Stimulated activated CD4-positive, alpha-beta T cell treated with anti-CD3 and anti-CD28 coated beads, Interleukin-12 subunit alpha, Interleukin-12 subunit beta, amount 100 ng/mL, for 24 hours (primary cell): ENCODE results near the gene NDUFAF2.
"Not testable (repeated sequence)": the region's sequence is repeated elsewhere in the genome, so short reads cannot be mapped to it uniquely, and the experiment has no call there.

Experiments
- DNase-seq, 2 experiments: peaks; one replicate each; pipeline ENCODE4 v3.0.0-alpha.2; 2020; ENCODE audit warnings: low read depth in 2 of 2

NDUFAF2 gene

DNA sequence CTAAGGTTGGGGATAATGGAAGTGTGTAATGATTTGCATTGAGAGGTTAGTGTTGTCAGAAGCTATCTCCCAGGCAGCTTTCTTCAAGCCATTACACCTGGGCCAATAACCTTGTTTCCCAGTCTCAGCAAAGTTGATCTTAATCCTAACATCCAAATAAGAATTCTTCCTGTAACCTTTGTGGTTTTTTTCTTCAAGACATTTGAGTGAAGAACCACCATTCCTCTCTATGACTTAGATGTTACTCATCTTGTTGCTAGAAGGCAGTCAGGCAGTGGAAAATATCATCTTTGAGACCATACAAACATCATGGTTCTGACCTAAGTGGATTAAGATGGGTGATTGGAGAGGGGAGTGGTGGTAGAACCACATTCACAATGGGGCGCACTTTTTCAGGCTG lies 103.5 kb downstream of the NDUFAF2 start:
- no peak for DNase-seq

DNA sequence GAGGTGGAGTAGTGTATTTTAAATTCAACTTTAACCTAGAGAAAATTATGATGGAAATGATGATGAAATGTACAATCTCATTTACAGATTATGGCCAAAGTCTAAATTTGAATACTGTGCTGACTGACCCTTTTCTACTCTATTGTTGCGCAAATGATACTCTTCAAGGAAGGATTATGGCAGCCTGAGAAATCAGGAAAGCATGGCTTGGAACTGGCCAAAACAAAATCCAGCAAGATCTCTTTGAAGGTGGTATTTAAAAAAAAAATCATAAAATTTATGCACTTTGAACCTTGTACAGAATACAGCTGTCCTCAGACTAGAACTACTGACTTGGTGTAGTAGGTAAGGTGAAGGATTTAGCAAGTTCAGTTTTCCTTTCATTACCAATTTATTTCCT lies 105.3 kb downstream of the NDUFAF2 start:
- no peak for DNase-seq

DNA sequence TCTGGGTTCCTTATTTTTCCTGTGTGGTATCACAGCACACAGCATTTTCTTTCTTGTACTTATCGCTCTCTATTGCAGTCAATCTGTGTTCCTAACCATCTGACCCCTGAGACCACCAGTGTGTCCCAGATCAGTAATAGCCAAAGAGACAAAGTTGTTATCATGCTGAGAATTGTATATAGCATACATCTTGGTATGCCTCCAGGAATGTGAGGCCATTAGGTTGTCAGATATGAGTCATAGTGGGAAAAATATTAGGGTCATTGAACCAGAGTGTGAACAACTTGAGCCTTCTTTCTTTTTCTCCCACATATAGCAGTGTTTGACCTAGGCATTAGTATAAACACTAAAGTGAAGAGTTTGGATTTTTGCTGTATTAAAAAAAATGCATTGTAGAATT lies 106.3 kb downstream of the NDUFAF2 start:
- DNase-seq = no peak

DNA sequence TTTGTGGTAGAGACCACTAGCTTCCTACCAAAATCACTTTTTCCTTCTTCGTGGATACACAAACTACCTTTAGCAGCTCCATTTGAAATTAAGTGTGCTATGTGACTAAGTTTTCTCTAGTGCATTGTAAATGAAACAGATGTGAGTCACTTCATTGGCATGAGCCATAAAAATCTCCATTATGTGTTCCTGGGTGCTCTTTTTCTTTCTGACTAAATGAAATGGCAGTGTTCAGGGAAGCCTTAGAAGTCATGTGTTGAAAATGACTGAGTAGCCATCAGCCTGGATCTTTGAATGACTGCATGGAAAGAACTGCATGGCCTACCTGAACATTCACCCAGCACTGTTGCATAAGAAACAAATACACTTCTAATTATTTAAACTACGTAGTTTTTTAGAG lies 107.9 kb downstream of the NDUFAF2 start:
- no peak for DNase-seq

DNA sequence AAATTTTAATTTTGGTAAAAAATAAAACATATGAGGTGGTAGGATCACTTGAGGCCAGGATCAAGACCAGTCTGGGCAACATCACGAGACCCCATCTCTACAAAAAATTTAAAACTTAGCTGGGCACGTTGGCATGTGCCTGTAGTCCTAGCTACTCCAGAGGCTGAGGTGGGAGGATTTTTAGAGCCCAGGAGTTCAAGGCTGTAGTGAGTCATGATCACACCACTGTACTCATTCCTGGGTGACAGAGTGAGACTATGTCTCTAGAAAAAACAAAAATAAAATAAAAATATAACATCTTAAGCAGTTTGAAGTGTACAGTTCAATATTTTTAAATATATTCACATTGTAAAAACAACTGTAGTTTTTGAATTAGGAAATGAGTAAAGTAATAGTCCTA lies 108.9 kb downstream of the NDUFAF2 start:
- no peak for DNase-seq

DNA sequence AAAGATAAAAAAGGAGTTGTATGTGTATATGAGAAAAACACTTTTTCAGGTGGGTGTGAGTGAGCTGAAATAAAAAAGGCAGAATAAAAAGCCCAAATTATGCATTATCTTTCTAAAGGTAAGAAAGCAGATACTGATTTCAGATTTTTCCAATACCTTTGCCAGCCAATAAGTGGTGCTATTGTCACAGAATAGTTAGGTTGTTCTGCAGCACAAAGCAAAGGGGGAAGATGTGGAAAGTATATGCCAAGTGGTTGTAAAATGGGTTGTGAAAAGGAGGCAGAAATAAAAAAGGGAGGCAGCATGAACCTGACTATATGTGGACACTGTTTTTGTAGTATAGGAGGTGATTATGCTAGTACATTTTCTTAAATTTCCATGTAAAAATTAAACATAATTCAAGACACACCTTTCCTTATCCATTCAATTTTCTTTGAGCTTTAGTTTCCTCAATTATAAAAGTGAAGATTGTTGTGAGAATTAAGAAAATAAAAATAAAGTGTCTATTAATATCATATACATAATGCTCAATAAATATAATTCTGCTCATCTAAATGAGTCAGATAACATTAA lies 110.5 kb downstream of the NDUFAF2 start:
- DNase-seq = no peak

DNA sequence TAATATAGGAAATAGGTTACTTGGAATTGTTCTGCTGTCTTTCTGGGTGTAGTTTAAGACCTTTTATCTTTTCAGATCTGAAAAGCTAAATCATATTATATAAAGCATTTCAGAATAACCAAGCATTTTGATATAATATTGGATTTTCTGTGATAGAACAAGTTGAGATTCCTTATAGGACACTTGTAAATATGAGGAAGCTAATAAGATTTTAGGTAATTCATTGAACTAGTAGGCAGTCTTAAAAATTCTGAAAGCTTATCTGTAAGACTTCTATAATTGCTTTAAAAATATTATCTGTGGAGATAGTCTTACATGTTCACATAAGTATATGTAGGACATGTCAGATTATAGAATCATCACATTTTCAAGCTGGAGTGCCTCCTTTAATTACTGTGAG lies 114.5 kb downstream of the NDUFAF2 start:
- no peak for DNase-seq

DNA sequence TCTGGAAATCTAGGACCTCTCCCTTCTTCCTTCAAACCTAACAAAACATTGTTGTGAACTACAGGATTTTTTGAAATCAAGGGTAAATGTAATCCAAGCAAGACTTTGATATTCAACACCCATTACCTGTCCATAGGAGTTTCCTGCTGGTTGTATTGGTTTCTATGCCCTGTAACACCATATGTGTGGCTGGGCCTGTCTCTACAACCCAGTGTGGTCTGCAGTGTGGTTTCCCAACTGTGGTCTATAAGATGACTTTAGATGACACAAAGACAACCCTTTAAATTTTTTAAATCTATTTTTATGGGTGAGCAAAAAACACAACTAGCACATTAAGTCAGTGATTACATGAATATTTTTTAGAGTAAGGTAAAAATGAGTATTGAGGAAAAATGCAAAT lies 124.1 kb downstream of the NDUFAF2 start:
- no peak for DNase-seq

DNA sequence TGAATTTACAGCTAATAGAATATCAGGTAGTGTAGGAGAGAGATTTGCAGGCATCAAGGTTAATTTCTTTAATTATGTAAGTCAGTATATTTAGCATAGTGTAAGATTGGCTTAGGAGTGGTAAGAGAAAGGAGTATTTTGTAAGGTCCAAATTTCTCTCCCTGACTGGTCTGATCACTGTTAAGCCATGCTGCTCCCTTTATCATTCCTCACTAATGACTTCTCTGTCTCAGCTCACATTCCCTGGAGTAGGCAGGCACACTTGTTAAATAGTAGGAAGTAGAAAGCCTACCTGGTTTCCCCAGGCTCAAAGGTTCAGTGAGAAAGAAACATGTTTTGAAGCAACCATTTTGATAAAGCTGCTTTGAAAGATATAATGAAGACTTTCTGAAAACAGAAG lies 126.5 kb downstream of the NDUFAF2 start:
- no peak for DNase-seq

DNA sequence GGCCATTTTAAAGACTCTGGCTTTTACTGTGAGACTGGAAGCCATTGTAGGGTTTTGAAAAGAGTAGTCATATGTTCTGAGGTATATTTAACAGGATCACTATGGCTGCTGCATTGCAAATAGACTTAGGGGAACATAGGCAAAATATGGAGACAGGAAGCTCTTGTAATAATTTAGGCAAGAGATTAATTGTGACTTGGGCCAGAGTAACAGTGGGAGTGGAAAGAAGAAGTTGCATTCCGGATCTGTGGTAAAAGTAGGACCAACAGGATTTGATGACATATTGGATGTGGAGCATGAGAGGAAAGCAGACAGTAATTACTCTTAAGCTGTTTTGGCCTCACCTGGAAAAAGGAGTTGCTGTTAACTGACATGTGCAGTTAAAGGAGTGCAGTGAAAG lies 131.6 kb downstream of the NDUFAF2 start:
- no peak for DNase-seq

DNA sequence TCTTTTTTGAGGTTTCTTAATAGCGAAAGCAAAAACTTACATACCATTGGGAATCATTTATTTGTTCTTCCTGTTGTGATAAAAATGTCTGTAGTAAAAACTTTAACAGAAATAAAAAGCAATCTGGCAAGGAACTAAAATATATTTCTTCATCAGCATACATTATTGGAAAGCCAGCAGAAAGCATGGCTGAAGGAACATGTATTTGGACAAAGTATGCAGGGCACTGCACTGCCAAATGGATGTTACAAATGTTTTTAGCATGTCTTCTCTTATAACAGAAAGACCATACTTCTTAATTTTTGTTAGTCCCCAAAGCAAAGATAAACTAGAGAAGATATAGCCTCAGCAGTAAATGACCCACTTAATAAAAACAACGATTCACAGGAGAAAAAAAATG lies 136.7 kb downstream of the NDUFAF2 start:
- DNase-seq = no peak

DNA sequence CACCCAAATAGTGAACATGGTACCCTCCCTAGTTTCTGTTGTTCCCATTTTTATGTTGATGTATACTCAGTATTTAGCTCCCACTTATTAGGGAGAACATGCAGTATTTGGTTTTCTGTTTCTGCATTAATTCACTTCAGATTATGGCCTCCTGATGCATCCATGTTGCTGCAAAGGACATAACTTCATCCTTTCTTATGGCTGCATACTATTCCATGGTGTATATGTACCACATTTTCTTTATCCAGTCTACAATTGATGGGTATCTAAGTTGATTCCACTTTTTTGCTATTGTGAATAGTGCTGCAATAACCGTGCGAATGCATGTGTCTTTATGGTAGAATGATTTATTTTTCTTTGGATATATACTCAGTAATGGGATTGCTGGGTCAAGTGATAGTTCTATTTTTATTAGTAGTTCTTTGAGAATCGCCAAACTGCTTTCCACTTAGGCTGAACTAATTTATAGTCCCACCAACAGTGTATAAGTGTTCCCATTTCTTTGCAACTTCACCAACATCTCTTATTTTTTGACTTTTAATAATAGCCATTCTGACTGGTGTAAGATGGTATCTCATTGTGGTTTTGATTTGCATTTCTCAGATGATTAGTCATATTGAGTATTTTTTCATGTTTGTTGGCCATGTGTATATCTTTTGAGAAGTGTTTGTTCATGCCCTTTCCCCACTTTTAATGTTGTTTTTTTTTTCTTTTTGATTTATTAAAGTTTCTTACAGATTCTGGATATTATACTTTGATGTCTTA lies 137.7 kb downstream of the NDUFAF2 start:
- DNase-seq = no peak

DNA sequence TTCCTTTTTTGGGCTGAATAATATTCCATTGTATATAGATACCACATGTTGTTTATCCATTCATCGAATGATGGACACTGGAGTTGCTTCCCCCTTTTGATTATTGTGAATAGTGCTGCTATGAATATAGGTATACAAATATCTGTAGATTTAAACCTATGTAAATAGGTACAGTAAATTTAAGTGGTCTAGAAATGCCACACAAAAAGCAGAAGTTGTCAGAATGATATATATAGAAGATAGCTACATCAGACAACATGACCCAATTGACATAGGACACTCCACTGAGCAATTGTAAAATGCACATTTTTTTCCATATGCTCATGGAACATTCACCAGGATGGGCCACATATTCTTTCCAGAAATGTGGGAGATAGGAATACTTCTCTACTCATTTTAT lies 139.7 kb downstream of the NDUFAF2 start:
- DNase-seq = no peak

DNA sequence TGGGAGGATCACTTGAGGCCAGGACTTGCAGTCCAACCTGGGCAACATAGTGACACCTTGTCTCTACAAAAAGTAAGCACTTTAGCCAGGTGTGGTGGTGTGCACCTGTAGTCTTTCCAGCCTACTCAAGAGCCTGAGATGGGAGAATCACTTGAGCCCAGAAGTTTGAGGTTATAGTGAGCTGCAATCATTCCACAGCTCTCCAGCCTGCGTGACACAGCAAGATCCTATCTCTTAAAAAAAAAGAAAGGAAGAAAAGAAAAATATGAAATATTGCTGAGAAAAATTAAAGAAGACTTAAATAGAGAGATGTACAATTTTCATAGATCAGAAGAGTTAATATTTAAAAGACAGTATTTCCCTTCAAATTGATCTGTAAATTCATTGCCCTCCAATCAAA lies 140.9 kb downstream of the NDUFAF2 start:
- DNase-seq = no peak

DNA sequence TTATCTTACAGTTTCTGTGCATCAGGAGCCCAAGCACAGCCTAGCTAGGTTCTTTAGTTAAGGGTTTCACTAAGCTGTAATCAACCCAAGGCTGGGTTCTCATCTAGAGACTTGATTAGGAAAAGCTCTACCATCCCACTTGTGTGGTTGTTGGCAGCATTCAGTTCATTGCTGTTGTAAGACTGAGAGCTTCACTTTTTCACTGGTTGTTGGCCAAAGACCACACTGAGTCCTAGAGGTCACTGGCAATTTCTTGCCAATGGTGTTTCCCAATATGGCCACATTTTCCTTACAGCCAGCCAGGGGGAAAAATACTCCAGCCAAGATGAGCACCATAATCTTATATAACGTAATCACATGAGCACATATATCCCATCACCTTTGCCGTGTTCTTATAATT lies 142.9 kb downstream of the NDUFAF2 start:
- no peak for DNase-seq

DNA sequence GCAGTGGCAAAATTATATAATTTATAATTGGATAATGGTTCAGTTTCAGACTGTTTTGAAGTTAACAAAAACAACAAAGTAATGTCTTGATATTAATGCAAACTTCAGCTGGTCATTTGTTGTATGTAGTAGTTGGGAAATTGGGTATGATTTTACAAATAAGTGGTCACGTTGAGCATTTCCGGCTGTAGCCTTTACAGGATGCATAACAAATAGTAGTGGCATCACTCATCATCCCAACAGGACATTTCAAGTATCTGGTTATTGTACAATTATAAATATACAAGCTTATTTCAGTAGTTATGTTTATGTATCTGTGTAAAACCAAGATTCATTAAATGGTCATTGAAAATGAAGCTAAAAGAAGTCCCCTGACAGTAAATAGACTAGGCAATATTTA lies 144.3 kb downstream of the NDUFAF2 start:
- DNase-seq = no peak

DNA sequence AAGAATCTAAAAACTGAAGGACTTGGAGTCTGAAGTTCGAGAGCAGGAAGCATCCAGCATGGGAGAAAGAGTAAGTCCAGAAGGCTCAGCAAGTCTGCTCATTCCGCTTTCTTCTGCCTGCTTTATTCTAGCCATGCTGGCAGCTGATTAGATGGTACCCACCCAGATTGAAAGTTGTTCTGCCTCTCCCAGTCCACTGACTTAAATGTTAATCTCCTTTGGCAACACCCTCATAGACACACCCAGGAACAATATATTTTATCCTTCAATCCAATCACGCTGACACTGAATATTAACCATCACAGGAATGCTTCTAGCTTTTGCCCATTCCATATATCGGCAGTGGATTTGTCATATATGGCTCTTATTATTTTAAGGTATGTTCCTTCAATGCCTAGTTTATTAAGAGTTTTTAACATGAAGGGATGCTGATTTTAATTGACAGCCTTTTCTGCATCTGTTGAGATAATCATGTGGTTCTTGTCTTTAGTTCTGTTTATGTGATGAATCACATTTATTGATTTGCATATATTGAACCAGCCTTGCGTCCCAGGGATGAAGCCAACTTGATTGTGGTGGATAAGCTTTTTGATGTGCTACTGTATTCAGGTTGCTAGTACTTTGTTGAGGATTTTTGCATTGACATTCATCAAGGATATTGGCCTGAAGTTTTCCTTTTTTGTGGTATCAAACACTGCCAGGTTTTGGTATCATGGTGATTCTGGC lies 148.2 kb downstream of the NDUFAF2 start:
- not testable (repeated sequence) for DNase-seq

DNA sequence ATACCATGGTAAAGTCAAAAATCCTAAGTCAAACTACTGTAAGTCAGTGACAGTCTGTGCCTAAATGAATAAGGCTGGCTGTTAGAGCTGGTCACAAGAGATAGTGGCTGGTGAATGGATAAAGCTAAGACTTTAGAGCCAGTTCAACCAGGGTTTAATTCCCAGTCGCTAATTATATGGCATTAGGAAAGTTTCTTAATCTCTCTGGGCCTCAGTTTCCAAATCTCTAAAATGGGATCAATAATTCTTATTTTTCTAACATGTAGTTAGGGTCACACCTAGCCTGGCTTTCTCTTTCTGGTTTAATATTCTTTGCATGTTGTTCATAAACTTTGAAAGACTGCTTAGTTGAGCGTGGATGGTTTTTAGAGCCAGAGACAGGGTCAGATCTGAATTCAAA lies 152.5 kb downstream of the NDUFAF2 start:
- no peak for DNase-seq

DNA sequence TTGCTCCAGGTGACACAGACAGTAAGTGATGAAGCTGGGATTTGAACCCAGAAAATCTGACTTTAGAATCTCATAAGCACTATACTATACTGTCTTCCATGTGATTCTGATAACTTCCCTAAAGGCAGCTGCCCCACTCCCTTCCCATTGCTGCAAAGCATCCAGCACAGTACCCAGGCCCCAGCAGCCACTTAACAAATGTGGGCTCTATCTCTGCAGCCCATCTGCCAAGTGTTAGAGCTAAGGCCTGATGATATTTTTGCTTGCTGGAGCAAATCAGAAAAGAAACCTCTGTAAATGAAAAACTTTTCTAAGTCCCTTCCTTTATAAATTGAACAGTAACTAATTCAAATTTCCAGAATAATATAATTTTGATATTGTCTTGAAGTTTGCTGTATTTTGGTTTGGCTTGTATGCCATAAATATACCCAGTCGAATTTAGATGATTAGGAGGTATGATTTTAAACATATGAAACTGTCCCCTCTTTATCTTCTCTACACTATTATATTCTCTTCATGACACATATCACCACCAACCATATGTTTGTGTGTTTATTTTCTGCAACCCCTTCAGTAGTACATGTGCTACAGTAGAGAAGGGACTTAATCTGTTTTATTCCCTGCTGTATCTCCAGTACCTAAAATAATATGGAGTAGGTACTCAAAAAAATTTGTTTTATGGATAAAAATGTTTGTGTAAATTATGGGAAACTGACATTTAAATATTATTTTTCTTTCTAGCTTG lies 153.4 kb downstream of the NDUFAF2 start:
- DNase-seq = no peak

DNA sequence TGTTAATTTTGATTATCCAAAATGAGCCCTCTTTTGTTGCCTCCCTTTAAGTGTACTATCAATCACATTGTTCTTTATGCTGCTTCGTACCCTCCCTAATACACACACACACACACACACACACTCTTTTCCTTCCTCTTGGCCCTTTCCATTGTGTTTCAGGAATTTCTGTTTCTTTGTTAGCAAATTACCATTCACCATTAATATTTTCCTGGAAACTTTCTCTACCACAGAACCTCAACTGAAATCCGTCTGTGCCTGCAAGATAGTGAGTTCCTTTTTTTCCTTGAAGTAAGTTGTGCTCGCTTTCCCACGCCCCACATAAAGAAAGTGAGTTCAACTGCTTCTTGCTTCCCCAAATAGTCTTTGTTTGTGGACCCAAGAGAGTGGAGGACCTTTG lies 155.4 kb downstream of the NDUFAF2 start:
- no peak for DNase-seq

DNA sequence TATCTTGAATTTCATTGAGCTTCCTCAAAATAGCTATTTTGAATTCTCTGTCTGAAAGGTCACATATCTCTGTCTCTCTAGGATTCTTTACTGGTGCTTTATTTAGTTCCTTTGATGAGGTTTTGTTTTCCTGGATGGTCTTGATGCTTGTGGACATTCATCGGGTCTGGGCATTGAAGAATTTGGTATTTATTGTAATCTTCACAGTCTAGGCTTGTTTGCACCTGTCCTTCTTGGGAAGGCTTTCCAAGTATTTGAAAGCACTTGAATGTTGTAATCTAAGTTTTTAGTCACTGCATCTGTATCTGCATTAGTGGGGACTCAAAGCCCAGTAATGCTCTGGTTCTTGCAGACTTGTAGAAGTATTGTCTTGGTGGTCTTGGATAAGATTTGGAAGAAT lies 169.4 kb downstream of the NDUFAF2 start:
- DNase-seq = no peak

DNA sequence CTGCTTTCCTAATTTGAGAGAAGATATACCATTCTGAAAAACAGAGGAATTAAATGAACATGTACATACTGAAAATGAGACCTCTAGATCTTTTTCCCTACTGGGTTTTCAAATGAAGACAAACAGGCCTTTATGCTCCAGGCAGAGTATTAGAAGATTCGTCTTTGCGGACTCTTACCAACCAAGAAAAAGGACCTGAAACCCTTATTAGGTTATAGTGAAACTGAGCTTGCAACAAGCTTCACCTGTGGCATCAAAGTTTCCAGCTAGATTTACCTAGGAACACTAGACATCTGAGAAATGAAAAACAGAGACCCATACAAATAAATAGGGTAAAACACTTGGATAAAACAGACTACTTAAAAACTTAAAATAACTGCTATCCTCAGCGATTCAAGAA lies 171.0 kb downstream of the NDUFAF2 start:
- no peak for DNase-seq

DNA sequence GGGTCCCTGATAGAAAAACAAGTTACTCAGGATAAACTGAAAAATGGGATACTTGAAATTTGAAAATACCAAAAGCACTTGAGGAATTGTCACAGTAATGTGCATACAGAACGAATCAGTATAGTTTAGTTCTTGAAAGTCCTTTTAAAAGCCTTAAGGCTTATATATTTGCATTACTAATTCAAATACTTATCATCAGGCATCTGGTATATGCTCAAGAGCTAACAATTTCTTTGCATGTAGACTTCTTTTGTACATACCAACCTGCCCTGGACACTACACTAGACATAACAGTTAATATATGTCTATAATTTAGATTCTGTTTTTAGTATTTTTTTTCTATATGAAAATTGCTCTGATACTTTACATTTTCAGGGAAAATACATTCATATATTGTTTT lies 174.1 kb downstream of the NDUFAF2 start:
- no peak for DNase-seq
